Body of pancreas (tissue), 4 donors: ENCODE results near the gene GOLGA6L10. TPM values are rescaled to one million over a fixed set of nuclear protein-coding genes. Genes with fewer than 3 reads are reported as not detected.
"Not testable (repeated sequence)": the region's sequence is repeated elsewhere in the genome, so short reads cannot be mapped to it uniquely, and the experiment has no call there.

ENCODE experiments used
- ATAC-seq: fragments of 150-250 bp; one replicate; pipeline ENCODE4 v1.9.1; 2016
- DNase-seq, 4 donors: peaks; one replicate each; pipeline ENCODE4 v3.0.0-alpha.2; 2019
- H3K27ac ChIP-seq, 4 donors: fragments of 200-600 bp; sonication (generic); 1 replicate in 3 of 4; 2 replicates in 1 of 4; pipeline versions ENCODE4 v1.5.1 to v1.6.1; 2016 to 2019; ENCODE audit warnings: mild to moderate bottlenecking in 1 of 4, mixed read lengths in 1 of 4, moderate library complexity in 1 of 4
- H3K27me3 ChIP-seq, 2 donors: fragments of 200-600 bp; sonication (generic); one replicate each; pipeline ENCODE4 v1.6.0; 2016; ENCODE audit warnings: mild to moderate bottlenecking in 1 of 2
- H3K36me3 ChIP-seq, 2 donors: fragments of 200-600 bp; sonication (generic); replicated peaks in 1 of 2; 2 replicates each; pipeline ENCODE4 v1.5.1; 2016; ENCODE audit warnings: low read depth in 2 of 2; ENCODE audit not compliant: insufficient read depth in 1 of 2
- H3K4me1 ChIP-seq: fragments of 200-600 bp; sonication (generic); one replicate; pipeline ENCODE4 v1.6.0; 2016
- H3K4me3 ChIP-seq, 2 donors: fragments of 200-600 bp; sonication (generic); 1 replicate in 1 of 2; 2 replicates in 1 of 2; pipeline ENCODE4 v1.5.1; 2016 to 2019
- H3K9me3 ChIP-seq, 3 donors: fragments of 200-600 bp; sonication (generic); 1 replicate in 2 of 3; 2 replicates in 1 of 3; pipeline ENCODE4 v1.5.1; 2016
- WGBS, 2 donors: methylation state at CpG; one replicate each; pipeline ENCODE4 v1.1.5; 2017; 5-methylcytosine and 5-hydroxymethylcytosine counted together
- intact Hi-C: fragments of 100-400 bp; cut with DNase I; formaldehyde crosslinking; loops from one replicate; pipeline ENCODE4 v1.15.1; 2023
- total RNA-seq, 2 donors: library from RNA; depleted of rRNA; stranded (reverse); fragments of >200 nt; gene quantifications; one replicate each; pipeline ENCODE4 v1.1.0, GENCODE V29; 2016

The GOLGA6L10 gene
- total RNA-seq, 2 donors from 2014 or later, result 2.9 to 10.2 TPM

DNA sequence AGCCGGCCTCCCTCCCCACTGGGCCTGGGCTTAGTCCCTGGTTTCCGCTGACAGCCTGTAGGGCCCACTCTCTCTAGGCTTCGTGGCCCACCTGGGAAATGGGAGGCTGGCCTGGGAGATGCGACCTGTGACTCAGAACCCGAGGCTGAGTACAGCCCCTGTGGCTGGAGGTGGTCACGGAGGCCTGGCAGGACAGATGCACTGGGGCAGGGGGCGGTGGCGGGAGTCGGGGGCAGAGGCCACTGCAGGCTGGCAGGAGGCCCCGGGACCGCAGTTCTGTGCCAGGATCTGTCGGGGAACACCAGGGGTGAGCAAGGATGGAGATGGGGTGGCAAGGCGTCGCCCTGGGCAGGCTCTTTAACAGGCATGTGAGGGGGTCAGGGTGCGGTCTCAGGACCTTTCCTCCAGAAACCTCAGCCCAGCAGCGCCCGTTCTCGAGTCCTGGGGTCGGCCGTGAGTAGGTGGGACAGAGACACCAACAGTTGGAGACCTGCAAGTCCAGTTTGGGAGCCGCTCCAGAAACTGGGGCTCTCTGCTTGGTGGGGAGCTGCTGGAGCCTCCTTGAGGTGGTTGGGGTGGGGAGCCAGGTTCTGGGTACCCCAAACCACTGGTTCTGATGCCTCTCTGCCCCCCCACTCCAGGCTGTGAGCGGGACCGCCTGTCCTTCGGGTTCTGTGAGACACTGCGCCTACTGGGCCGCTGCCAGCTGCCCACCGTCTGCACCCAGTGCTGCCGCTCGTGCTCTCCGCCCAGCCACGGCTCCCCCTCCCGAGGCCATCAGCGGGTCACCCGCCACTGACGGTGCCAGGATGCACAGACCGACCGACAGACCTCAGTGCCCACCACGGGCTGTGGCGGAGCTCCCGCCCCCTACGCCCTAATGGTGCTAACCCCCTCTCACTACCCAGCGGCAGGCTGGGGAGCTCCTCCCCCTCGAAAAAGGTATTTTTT is 15.4 kb downstream of the GOLGA6L10 start:
- H3K36me3 ChIP-seq, DNase-seq, H3K4me1 ChIP-seq, intact Hi-C loops, ATAC-seq, H3K27me3 ChIP-seq, H3K27ac ChIP-seq, H3K9me3 ChIP-seq, H3K4me3 ChIP-seq: not testable (repeated sequence)
- WGBS, 2 donors, result 72 to 86% methylated on average over 14 to 17 of the region's 43 CpGs

- ATAC-seq, H3K27me3 ChIP-seq, H3K36me3 ChIP-seq, H3K4me3 ChIP-seq, H3K4me1 ChIP-seq, DNase-seq, H3K9me3 ChIP-seq, H3K27ac ChIP-seq, intact Hi-C loops: not testable (repeated sequence)
- 43 to 98% methylated on average over 5 to 7 of the region's 13 CpGs for WGBS, 2 donors
These were observed 16.3 kb downstream of the GOLGA6L10 start for GRCh38 chr15:82332711-82333602.

GRCh38 chr15:82331576-82332304 is 17.5 kb downstream of the GOLGA6L10 start:
- H3K9me3 ChIP-seq, DNase-seq, H3K27me3 ChIP-seq, ATAC-seq, H3K27ac ChIP-seq, H3K36me3 ChIP-seq, H3K4me1 ChIP-seq, intact Hi-C loops, H3K4me3 ChIP-seq: not testable (repeated sequence)
- 80% methylated on average over 1 of the region's 3 CpGs; no CpG with 5 or more reads in 1 of the 2 donors for WGBS, 2 donors

GRCh38 chr15:82330921-82331320 is 18.4 kb downstream of the GOLGA6L10 start:
- H3K9me3 ChIP-seq, H3K4me3 ChIP-seq, H3K27me3 ChIP-seq, H3K27ac ChIP-seq, H3K4me1 ChIP-seq, ATAC-seq, intact Hi-C loops, H3K36me3 ChIP-seq, DNase-seq: not testable (repeated sequence)
- no CpG with 5 or more reads among the region's 11 CpGs for WGBS, 2 donors

- H3K36me3 ChIP-seq, intact Hi-C loops, H3K27me3 ChIP-seq, H3K9me3 ChIP-seq, DNase-seq, ATAC-seq, H3K4me3 ChIP-seq, H3K4me1 ChIP-seq, H3K27ac ChIP-seq: not testable (repeated sequence)
- WGBS, 2 donors, result no CpG with 5 or more reads among the region's 13 CpGs
These were observed 20.2 kb downstream of the GOLGA6L10 start for GRCh38 chr15:82329039-82329438.

GRCh38 chr15:82327372-82327771 is 21.9 kb downstream of the GOLGA6L10 start:
- intact Hi-C loops, H3K9me3 ChIP-seq, H3K27me3 ChIP-seq, H3K4me1 ChIP-seq, DNase-seq, H3K4me3 ChIP-seq, ATAC-seq, H3K27ac ChIP-seq, H3K36me3 ChIP-seq: not testable (repeated sequence)
- 83% methylated on average over 6 of the region's 10 CpGs; no CpG with 5 or more reads in 1 of the 2 donors for WGBS, 2 donors

GRCh38 chr15:82326896-82327295 is 22.4 kb downstream of the GOLGA6L10 start:
- intact Hi-C loops, result not testable (repeated sequence)

DNA sequence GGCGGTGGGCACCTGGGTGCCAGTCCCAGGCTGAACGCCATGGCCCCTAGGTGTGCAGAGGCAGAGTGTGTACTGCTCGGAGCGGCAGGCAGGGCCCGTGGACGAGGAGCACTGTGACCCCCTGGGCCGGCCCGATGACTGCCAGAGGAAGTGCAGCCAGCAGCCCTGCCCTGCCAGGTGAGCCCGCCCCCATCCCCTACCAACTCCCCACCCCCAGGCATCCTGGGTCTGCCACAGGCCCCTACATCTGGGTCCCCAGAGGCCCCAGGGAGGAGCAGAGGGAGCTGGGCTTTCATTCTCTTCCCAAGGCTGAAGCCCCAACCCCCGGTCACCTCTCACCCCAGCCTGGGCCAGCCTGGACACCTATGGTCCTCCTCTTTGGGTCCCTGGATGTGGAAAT is 23.6 kb downstream of the GOLGA6L10 start:
- H3K36me3 ChIP-seq, H3K9me3 ChIP-seq, H3K27ac ChIP-seq, H3K4me3 ChIP-seq, H3K27me3 ChIP-seq, DNase-seq, intact Hi-C loops, ATAC-seq, H3K4me1 ChIP-seq: not testable (repeated sequence)
- WGBS, 2 donors, result 67% methylated on average over 5 of the region's 10 CpGs; no CpG with 5 or more reads in 1 of the 2 donors

More at GRCh38 chr15:82326896-82327295, 22.4 kb downstream of the GOLGA6L10 start:
- ATAC-seq, H3K4me3 ChIP-seq, H3K36me3 ChIP-seq, H3K4me1 ChIP-seq, DNase-seq, H3K27me3 ChIP-seq, H3K9me3 ChIP-seq, H3K27ac ChIP-seq: not testable (repeated sequence)
- 72 to 88% methylated on average over 8 to 14 of the region's 23 CpGs for WGBS, 2 donors

DNA sequence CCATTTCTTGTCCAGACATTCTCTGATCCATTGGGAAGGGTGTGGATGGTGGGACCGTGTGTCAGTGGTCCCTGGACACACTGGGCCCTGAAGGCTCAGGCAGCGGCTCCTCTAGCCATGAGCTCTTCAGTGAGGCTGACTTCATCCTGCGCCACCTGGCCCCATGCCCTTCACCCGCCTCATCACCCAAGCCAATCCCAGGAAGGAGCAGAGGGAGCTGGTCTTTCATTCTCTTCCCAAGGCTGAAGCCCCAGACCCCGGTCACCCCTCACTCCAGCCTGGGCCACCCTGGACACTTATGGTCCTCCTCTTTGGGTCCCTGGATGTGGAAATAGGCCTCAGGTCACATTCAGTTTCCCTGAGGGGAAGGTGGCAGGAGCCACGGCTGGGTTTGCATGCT is 24.4 kb downstream of the GOLGA6L10 start:
- H3K4me3 ChIP-seq, H3K27ac ChIP-seq, ATAC-seq, H3K4me1 ChIP-seq, DNase-seq, H3K36me3 ChIP-seq, H3K9me3 ChIP-seq, H3K27me3 ChIP-seq, intact Hi-C loops: not testable (repeated sequence)
- 78 to 82% methylated on average over 5 of the region's 6 CpGs for WGBS, 2 donors

- H3K4me1 ChIP-seq, H3K9me3 ChIP-seq, H3K4me3 ChIP-seq, H3K27ac ChIP-seq, H3K27me3 ChIP-seq, H3K36me3 ChIP-seq, DNase-seq, ATAC-seq, intact Hi-C loops: not testable (repeated sequence)
- no CpG with 5 or more reads among the region's 10 CpGs for WGBS, 2 donors
These were observed 26.8 kb downstream of the GOLGA6L10 start for GRCh38 chr15:82322488-82322887.

DNA sequence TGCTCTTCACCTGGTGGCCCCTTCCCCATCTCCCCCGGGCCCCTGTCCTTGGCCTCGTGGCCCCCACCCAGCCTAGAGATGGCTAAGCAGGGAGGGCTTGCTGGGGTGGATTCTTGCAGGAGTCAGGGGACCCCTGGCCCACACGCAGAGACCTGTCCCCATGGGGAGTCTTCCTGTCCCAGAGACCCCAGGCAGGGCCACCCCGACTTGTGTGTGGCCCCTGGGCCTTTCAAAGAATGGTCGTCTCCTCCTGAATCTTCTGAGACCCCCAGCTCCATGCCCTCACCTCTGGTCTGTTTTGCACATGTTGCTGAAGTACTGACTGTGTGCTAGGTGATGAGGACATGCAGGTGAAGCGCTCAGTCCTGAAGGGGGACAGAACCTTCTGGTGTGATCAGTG is 28.4 kb downstream of the GOLGA6L10 start:
- H3K4me3 ChIP-seq, DNase-seq, H3K36me3 ChIP-seq, H3K27ac ChIP-seq, ATAC-seq, H3K4me1 ChIP-seq, intact Hi-C loops, H3K27me3 ChIP-seq, H3K9me3 ChIP-seq: not testable (repeated sequence)
- WGBS, 2 donors, result no CpG with 5 or more reads among the region's 6 CpGs
